Tibial nerve (tissue), 4 donors: ENCODE measurements around the gene ZNF35. TPM values are rescaled to one million over a fixed set of nuclear protein-coding genes. Genes with fewer than 3 reads are reported as not detected.

Experiments used
- DNase-seq, 2 donors: peaks; one replicate each; pipeline ENCODE4 v3.0.0-alpha.2; 2019; ENCODE audit warnings: low spot score in 2 of 2
- H3K27ac ChIP-seq, 4 donors: fragments of 200-600 bp; sonication (generic) in 3 of 4; one replicate each; pipeline ENCODE4 v1.5.1; 2017 to 2019; ENCODE audit warnings: mild to moderate bottlenecking in 1 of 4
- H3K27me3 ChIP-seq, 2 donors: fragments of 200-600 bp; sonication (generic) in 1 of 2; one replicate each; pipeline versions ENCODE4 v1.5.1 to v1.6.0; 2017 to 2019
- H3K36me3 ChIP-seq, 3 donors: fragments of 200-600 bp; sonication (generic); one replicate each; pipeline ENCODE4 v1.5.1; 2018 to 2019
- H3K4me1 ChIP-seq, 4 donors: fragments of 200-600 bp; sonication (generic) in 3 of 4; one replicate each; pipeline ENCODE4 v1.5.1; 2017 to 2019
- H3K4me3 ChIP-seq, 4 donors: fragments of 200-600 bp; sonication (generic) in 3 of 4; one replicate each; pipeline ENCODE4 v1.5.1; 2017 to 2019; ENCODE audit warnings: mild to moderate bottlenecking in 1 of 4, moderate library complexity in 1 of 4
- H3K9me3 ChIP-seq, 4 donors: fragments of 200-600 bp; sonication (generic) in 3 of 4; one replicate each; pipeline ENCODE4 v1.5.1; 2017 to 2019
- EP300 ChIP-seq, 2 donors: sonication (generic); formaldehyde crosslinking; IDR thresholded peaks; one replicate each; pipeline ENCODE4 v1.6.1; 2017; ENCODE audit warnings: antibody characterized with exemption in 2 of 2, mild to moderate bottlenecking in 1 of 2
- POLR2A ChIP-seq, 2 donors: fragments of 450-650 bp; IDR thresholded peaks; one replicate each; pipeline ENCODE4 v1.6.1; 2017; ENCODE audit warnings: antibody characterized with exemption in 2 of 2, mild to moderate bottlenecking in 2 of 2, moderate library complexity in 2 of 2
- WGBS, 2 donors: methylation state at CpG; one replicate each; pipeline ENCODE4 v1.1.5; 2018; 5-methylcytosine and 5-hydroxymethylcytosine counted together
- total RNA-seq, 4 donors: library from RNA; depleted of rRNA; stranded (reverse); fragments of >200 nt; gene quantifications; one replicate each; pipeline ENCODE4 v1.1.0, GENCODE V29; 2016
- TF ChIP-seq, protein P1 (sequence below), 5 experiments: fragments of 200-600 bp in 3 of 5; fragments of 450-650 bp in 2 of 5; sonication (generic) in 3 of 5; IDR thresholded peaks; one replicate each; pipeline ENCODE4 v1.5.1; 2016 to 2019; ENCODE audit warnings: antibody characterized with exemption in 5 of 5, mild to moderate bottlenecking in 3 of 5, moderate library complexity in 2 of 5

The ZNF35 gene
- total RNA-seq, result 10 to 100 TPM; 11.9 to 25.1 (median 16.5) TPM

DNA sequence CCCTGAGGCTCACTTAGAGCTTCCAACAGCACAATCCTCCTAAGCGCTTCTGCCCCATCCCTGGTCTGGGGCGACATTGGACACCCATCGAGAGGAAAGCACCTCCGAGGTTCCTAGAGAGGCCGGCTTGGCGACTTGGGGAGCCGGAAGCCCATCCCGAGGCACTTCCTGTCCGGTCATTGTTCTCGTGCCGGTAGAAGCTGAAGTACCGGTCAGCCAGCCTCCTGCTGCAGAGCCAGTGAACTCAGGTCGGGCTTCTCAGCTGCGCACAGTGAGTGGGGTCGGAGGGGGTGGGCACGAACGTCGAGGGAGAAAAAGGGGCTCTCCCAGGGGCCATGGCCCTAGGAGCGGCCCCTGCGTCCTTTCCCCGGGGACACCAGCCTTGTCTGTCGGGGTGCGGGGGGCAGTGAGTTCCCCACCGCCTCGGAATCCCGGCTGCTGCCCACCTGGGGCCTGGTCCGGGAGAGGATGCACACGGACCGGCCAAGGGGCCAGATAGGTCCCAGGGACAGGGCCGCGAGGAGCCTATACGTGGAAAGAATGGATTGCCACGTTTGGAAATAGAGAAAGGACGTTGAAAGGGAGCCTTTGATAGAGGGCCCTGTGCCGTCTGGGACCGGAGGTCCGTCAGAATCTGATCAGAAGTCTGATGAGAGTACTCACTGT is at the start of gene ZNF35:
Gene ZNF35 (plus strand): TSS at position 169 of the 666 bp plus-strand sequence. CDS start 2,336 bp downstream, outside the sequence.
- peaks cover 0 to 45% (median 23%) of the 10 kb centered on the region in 3 donors for H3K36me3 ChIP-seq
- H3K27ac ChIP-seq, result peak within 1 kb of the TSS in 3 of 4 donors; percentile 57 to 80 (median 62)
- peaks cover 0 to 18% (median 0%) of the 10 kb centered on the region in 4 donors for H3K4me1 ChIP-seq
- peak; percentile 21 to 38 for DNase-seq
- H3K4me3 ChIP-seq, result peak within 1 kb of the TSS; percentile 42 to 94 (median 84)
- peaks cover 0 to 29% (median 2%) of the 10 kb centered on the region in 4 donors for H3K9me3 ChIP-seq
- peak in 1 of 2 donors; percentile 52 for TF ChIP-seq EP300 (IDR thresholded peaks at IDR 0.05)
- no peak for TF ChIP-seq POLR2A (IDR thresholded peaks at IDR 0.05)
- TF ChIP-seq, protein P1, sequence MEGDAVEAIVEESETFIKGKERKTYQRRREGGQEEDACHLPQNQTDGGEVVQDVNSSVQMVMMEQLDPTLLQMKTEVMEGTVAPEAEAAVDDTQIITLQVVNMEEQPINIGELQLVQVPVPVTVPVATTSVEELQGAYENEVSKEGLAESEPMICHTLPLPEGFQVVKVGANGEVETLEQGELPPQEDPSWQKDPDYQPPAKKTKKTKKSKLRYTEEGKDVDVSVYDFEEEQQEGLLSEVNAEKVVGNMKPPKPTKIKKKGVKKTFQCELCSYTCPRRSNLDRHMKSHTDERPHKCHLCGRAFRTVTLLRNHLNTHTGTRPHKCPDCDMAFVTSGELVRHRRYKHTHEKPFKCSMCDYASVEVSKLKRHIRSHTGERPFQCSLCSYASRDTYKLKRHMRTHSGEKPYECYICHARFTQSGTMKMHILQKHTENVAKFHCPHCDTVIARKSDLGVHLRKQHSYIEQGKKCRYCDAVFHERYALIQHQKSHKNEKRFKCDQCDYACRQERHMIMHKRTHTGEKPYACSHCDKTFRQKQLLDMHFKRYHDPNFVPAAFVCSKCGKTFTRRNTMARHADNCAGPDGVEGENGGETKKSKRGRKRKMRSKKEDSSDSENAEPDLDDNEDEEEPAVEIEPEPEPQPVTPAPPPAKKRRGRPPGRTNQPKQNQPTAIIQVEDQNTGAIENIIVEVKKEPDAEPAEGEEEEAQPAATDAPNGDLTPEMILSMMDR (IDR thresholded peaks at IDR 0.05), result no peak
- H3K27me3 ChIP-seq, result no peaks in the 10 kb centered on the region
- WGBS, 2 donors, result 0 to 1% methylated on average over 29 to 34 of the region's 37 CpGs

DNA sequence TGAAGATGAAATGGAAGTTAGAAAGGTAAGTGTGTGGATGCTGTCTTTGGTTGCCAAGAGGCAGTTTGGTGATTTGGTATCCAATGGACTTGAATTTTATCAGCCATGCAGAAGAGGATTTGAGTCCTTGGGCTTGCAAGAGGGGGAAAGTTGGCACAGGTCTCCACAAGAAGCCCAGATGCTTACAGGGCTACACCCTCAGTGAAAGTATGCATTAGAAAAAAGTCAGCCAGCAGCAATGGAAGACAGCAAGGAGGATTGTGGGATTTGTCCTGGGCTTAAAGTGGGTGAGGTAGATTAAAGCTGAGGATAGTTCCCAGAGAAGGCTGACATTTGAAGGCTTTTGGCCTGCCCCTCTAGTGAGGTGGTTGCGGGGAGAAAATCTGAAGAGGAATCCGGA is 46.8 kb upstream of the ZNF35 start:
- DNase-seq, result no peak
- Histone ChIP-seq H3K36me3 (peaks cover 0 to 76% (median 0%) of the 10 kb centered on the region in 3 donors), H3K4me3 (no peak overlapping the region), H3K9me3 (peaks cover 0 to 88% (median 13%) of the 10 kb centered on the region in 4 donors), H3K27me3 (no peaks in the 10 kb centered on the region), H3K27ac (no peak overlapping the region), H3K4me1 (no peaks in the 10 kb centered on the region)
- WGBS, 2 donors, result 95 to 98% methylated on average over 2 of the region's 2 CpGs
- TF ChIP-seq, protein P1 (IDR thresholded peaks at IDR 0.05), result no peak
- TF ChIP-seq POLR2A (IDR thresholded peaks at IDR 0.05) (no peak), EP300 (IDR thresholded peaks at IDR 0.05) (no peak)

DNA sequence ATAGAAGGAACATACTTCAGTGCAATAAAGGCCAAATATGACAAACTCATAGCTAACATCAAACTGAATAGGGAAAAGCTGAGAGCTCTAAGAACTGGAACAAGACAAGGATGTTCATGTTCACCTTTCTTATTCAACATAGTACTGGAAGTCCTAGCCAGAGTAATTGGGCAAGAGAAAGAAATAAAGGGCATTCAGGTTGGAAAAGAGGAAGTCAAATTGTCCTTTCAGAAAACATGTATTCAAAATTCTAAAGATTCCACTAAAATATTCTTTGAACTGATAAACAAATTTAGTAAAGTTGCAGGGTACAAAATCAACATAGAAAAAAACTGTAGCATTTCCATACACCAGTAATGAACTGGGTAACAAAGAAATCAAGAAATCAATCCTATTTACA is 35.9 kb upstream of the ZNF35 start:
- no peaks in the 10 kb centered on the region for H3K4me1 ChIP-seq
- H3K36me3 ChIP-seq, result peaks cover 0 to 28% (median 0%) of the 10 kb centered on the region in 3 donors
- no peak for TF ChIP-seq POLR2A (IDR thresholded peaks at IDR 0.05)
- no peaks in the 10 kb centered on the region for H3K27me3 ChIP-seq
- no peak for DNase-seq
- no peak overlapping the region for H3K27ac ChIP-seq
- peaks cover 0 to 58% (median 5%) of the 10 kb centered on the region in 4 donors for H3K9me3 ChIP-seq
- H3K4me3 ChIP-seq, result no peak overlapping the region

DNA sequence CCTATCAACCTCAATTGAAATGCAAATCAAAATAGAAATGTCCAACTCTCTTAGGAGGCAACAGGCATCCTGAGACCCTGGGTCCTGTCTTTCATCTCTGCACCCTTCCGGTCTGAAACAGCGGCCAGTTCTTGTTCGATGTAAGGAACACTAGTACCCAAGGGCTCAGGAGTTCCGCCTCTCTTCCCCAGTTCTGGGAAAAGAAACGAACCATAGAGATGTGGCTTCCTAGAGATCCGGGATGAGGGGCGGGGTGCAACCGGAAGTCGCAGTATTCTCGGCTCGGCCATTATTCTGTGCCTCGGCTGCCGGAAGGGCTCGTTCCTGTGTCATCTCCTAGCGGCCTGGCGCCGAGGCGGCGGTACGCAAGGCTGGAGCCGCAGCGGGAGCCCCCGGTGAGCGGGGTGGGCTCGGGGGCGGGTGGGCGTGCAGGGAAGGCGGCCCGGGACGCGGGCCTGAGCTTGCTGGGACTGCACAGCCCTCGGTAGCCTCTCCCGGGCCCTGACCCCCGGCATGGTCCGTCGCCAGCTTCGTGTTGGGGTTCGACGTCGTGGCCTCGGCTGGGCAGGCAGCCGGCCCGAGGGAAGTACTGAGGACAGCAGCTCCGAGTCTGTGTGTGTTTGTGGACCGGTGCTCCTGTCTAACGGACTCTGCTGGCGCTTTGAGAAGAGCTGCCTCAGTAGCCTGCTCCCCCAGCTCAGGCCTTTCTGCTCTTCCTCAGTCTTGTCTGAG is 23.6 kb upstream of the ZNF35 start, which contains the start of gene ZNF197:
Gene ZNF197 (plus strand): TSS at position 288 of the 732 bp plus-strand sequence. CDS start 4,119 bp downstream, outside the sequence.
- WGBS, 2 donors, result 1% methylated on average over 31 to 46 of the region's 47 CpGs
- DNase-seq, result peak; percentile 59 to 80
- no peaks in the 10 kb centered on the region for H3K27me3 ChIP-seq
- no peaks in the 10 kb centered on the region for H3K9me3 ChIP-seq
- TF ChIP-seq POLR2A (IDR thresholded peaks at IDR 0.05) (no peak), EP300 (IDR thresholded peaks at IDR 0.05) (peak in 1 of 2 donors; percentile 77)
- TF ChIP-seq, protein P1 (IDR thresholded peaks at IDR 0.05), result peak in 2 of 5 experiments; percentile 19 to 44
- H3K27ac ChIP-seq, result peak within 1 kb of the TSS; percentile 58 to 93 (median 89)
- peak within 1 kb of the TSS; percentile 86 to 93 (median 92) for H3K4me3 ChIP-seq
- H3K4me1 ChIP-seq, result peaks cover 0 to 42% (median 14%) of the 10 kb centered on the region in 4 donors
- H3K36me3 ChIP-seq, result peaks cover 0 to 22% (median 0%) of the 10 kb centered on the region in 3 donors

DNA sequence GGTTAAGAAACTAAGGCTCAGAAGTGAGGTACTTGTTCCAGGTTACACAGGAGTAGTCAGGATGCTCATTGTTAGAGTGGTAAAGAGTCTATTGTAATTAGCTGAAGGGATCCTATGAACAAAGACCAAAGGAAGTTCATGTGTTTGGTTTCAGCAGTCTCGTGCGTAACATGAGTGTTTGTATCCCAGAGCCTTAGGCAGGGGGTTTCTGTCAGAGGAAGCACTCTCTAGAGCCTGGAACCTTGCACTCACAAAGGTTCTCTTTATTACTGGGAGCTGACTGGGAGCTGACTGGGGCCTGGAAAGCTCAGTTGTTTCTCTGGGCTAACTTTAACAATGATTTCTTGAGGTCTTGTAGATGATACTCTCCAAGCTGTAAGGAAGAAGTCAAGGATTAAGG is 19.8 kb upstream of the ZNF35 start:
- no peak for TF ChIP-seq EP300 (IDR thresholded peaks at IDR 0.05)
- 66 to 73% methylated on average over 2 of the region's 2 CpGs for WGBS, 2 donors
- Histone ChIP-seq H3K4me3 (no peak overlapping the region), H3K4me1 (peaks cover 0 to 39% (median 14%) of the 10 kb centered on the region in 4 donors), H3K27me3 (no peaks in the 10 kb centered on the region), H3K9me3 (no peaks in the 10 kb centered on the region), H3K27ac (no peak overlapping the region), H3K36me3 (peaks cover 0 to 50% (median 3%) of the 10 kb centered on the region in 3 donors)
- DNase-seq, result no peak
